IMR-90 (cell line): ENCODE data around the gene FGF6.

ENCODE experiments used
- BHLHE40 ChIP-seq: fragments of 150-350 bp; IDR thresholded peaks from 2 replicates; pipeline ENCODE4 v1.6.1; 2016; ENCODE audit warnings: mild to moderate bottlenecking, low read depth, low read length
- CTCF ChIP-seq: conservative IDR thresholded peaks from 2 replicates; pipeline ENCODE4 v1.5.1; 2012; ENCODE audit warnings: mild to moderate bottlenecking, low read depth, low read length, improper control_type of control experiment
- MAFK ChIP-seq: IDR thresholded peaks from 2 replicates; pipeline ENCODE4 v1.6.1; 2012; ENCODE audit warnings: low read depth, low read length, improper control_type of control experiment
- POLR2A ChIP-seq: IDR thresholded peaks from 2 replicates; pipeline ENCODE4 v1.6.1; 2012; ENCODE audit warnings: mild to moderate bottlenecking, low read depth, low read length
- RCOR1 ChIP-seq: IDR thresholded peaks from 2 replicates; pipeline ENCODE4 v1.6.1; 2012; ENCODE audit warnings: mild to moderate bottlenecking, low read length, improper control_type of control experiment; ENCODE audit not compliant: insufficient replicate concordance
- USF2 ChIP-seq: fragments of 150-350 bp; IDR thresholded peaks from 2 replicates; pipeline ENCODE4 v1.6.1; 2017; ENCODE audit warnings: mild to moderate bottlenecking, antibody characterized with exemption, low read length, low read depth

GRCh38 chr12:4448371-4448940 lies 2.8 kb upstream of the FGF6 start:
- no peak for TF ChIP-seq CTCF
- TF ChIP-seq RCOR1: no peak
- TF ChIP-seq BHLHE40: no peak
- no peak for TF ChIP-seq POLR2A
- TF ChIP-seq USF2: no peak
- no peak for TF ChIP-seq MAFK
